Fibroblast of lung (primary cell): ENCODE data around the gene WTIP. TPM values are rescaled to one million over a fixed set of nuclear protein-coding genes. Genes with fewer than 3 reads are reported as not detected.

Experiments used
- DNase-seq, 2 donors: peaks; one replicate each; pipeline versions ENCODE4 v3.0.0 to v3.0.0-alpha.2; 2010; ENCODE audit warnings: low read depth in 2 of 2
- H2AFZ ChIP-seq: 2 replicates; pipeline ENCODE4 v1.5.1; 2012; ENCODE audit warnings: low read length, control low read depth, inconsistent platforms
- H3K27ac ChIP-seq: 2 replicates; pipeline ENCODE4 v1.5.1; 2011; ENCODE audit warnings: low read length, control low read depth; ENCODE audit not compliant: insufficient read depth
- H3K27me3 ChIP-seq: 2 replicates; pipeline ENCODE4 v1.5.1; 2011; ENCODE audit warnings: mild to moderate bottlenecking, low read length; ENCODE audit not compliant: control insufficient read depth, insufficient read depth
- H3K36me3 ChIP-seq: 2 replicates; pipeline ENCODE4 v1.5.1; 2011; ENCODE audit warnings: low read length; ENCODE audit not compliant: control insufficient read depth, insufficient read depth
- H3K4me1 ChIP-seq: 2 replicates; pipeline ENCODE4 v1.5.1; 2011; ENCODE audit warnings: low read length; ENCODE audit not compliant: control insufficient read depth, insufficient read depth; ENCODE audit errors: extremely low read depth
- H3K4me2 ChIP-seq: 2 replicates; pipeline ENCODE4 v1.5.1; 2011; ENCODE audit warnings: low read length, control low read depth; ENCODE audit not compliant: insufficient read depth; ENCODE audit errors: extremely low read depth
- H3K4me3 ChIP-seq, 4 experiments: fragments of 200-600 bp in 1 of 4; sonication (generic) in 1 of 4; replicated peaks in 1 of 4; 2 replicates each; pipeline ENCODE4 v1.5.1; 2011 to 2016; ENCODE audit warnings: low read length in 4 of 4, low read depth in 3 of 4, mild to moderate bottlenecking in 3 of 4, control low read depth in 2 of 4, inconsistent platforms in 1 of 4, mixed read lengths in 1 of 4; ENCODE audit not compliant: insufficient read depth in 1 of 4; ENCODE audit errors: control extremely low read depth in 1 of 4
- H3K79me2 ChIP-seq: 2 replicates; pipeline ENCODE4 v1.5.1; 2012; ENCODE audit warnings: mild to moderate bottlenecking, low read length, inconsistent platforms; ENCODE audit not compliant: control insufficient read depth, insufficient read depth
- H3K9ac ChIP-seq: 2 replicates; pipeline ENCODE4 v1.5.1; 2011; ENCODE audit warnings: mild to moderate bottlenecking, low read length, control low read depth; ENCODE audit not compliant: insufficient read depth
- H3K9me3 ChIP-seq: 2 replicates; pipeline ENCODE4 v1.5.1; 2012; ENCODE audit warnings: low read depth, low read length; ENCODE audit not compliant: control insufficient read depth, insufficient read depth
- H4K20me1 ChIP-seq: 2 replicates; pipeline ENCODE4 v1.5.1; 2011; ENCODE audit warnings: low read length; ENCODE audit not compliant: control insufficient read depth, insufficient read depth; ENCODE audit errors: extremely low read depth
- EZH2 ChIP-seq: IDR thresholded peaks from 2 replicates; pipeline ENCODE4 v1.5.1; 2012; ENCODE audit warnings: low read length, control low read depth, mild to moderate bottlenecking; ENCODE audit errors: missing control alignments
- polyA plus RNA-seq, 2 donors: library from polyadenylated mRNA; depleted of rRNA in 1 of 2; stranded (reverse) in 1 of 2; unstranded in 1 of 2; fragments of >200 nt; gene quantifications; 2 replicates each; pipeline ENCODE4 v1.2.1, GENCODE V29; 2011 to 2012; ENCODE audit warnings: missing spikeins in 1 of 2
- total RNA-seq: library from RNA; depleted of rRNA; stranded (reverse); fragments of >200 nt; gene quantifications from 2 replicates; pipeline ENCODE4 v1.2.1, GENCODE V29; 2014
- TF ChIP-seq, protein P1 (sequence below), 2 donors: IDR thresholded peaks in 1 of 2; conservative IDR thresholded peaks in 1 of 2; 1 replicate in 1 of 2; 2 replicates in 1 of 2; pipeline ENCODE4 v1.5.1; 2011 to 2012; ENCODE audit warnings: low read length in 2 of 2, control low read depth in 1 of 2, inconsistent platforms in 1 of 2, low read depth in 1 of 2, mild to moderate bottlenecking in 1 of 2

The WTIP gene
- total and polyA plus RNA-seq, 2 donors (not counting 1 experiment from before 2014, with no cell fraction given) = 18.4 to 49.0 TPM

DNA sequence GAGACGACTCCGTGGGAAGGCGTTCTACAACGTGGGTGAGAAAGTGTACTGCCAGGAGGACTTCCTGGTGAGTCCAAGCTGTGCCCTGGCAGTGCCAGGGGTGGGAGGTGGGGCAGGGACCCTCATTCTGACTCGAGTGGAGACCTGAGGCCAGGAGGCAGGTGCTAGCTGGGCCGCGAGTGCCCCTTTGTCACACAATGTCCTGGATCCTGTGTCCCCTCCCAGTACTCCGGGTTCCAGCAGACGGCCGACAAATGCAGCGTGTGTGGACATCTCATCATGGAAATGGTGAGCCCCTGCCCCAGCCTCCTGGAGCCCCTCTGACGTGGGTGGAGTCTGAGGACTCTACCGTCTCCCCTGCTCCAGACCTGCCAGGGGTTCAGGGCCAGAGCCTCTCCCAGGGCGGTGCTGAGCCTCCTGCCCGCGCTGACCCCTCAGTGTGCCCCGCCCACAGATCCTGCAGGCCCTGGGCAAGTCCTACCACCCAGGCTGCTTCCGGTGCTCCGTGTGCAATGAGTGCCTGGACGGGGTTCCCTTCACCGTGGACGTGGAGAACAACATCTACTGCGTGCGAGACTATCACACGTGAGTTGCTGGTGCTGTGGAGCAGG is 11.6 kb downstream of the WTIP start:
- Histone ChIP-seq H3K27me3 (no peaks in the 10 kb centered on the region), H3K36me3 (peaks cover 25% of the 10 kb centered on the region), H3K9me3 (no peaks in the 10 kb centered on the region), H3K4me2 (no peak overlapping the region), H3K27ac (no peak overlapping the region), H3K4me3 (no peak overlapping the region), H2AFZ (no peak overlapping the region), H3K9ac (no peak overlapping the region), H4K20me1 (no peaks in the 10 kb centered on the region), H3K79me2 (peaks cover 5% of the 10 kb centered on the region), H3K4me1 (no peaks in the 10 kb centered on the region)
- DNase-seq = no peak
- TF ChIP-seq, protein P1, sequence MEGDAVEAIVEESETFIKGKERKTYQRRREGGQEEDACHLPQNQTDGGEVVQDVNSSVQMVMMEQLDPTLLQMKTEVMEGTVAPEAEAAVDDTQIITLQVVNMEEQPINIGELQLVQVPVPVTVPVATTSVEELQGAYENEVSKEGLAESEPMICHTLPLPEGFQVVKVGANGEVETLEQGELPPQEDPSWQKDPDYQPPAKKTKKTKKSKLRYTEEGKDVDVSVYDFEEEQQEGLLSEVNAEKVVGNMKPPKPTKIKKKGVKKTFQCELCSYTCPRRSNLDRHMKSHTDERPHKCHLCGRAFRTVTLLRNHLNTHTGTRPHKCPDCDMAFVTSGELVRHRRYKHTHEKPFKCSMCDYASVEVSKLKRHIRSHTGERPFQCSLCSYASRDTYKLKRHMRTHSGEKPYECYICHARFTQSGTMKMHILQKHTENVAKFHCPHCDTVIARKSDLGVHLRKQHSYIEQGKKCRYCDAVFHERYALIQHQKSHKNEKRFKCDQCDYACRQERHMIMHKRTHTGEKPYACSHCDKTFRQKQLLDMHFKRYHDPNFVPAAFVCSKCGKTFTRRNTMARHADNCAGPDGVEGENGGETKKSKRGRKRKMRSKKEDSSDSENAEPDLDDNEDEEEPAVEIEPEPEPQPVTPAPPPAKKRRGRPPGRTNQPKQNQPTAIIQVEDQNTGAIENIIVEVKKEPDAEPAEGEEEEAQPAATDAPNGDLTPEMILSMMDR (conservative IDR thresholded peaks at IDR 0.05 in 1 of 2, IDR thresholded peaks at IDR 0.05 in 1 of 2; ENCODE audit: low read depth in 1 of 2, low read length in 2 of 2) = no peak
- TF ChIP-seq EZH2 = no peak

DNA sequence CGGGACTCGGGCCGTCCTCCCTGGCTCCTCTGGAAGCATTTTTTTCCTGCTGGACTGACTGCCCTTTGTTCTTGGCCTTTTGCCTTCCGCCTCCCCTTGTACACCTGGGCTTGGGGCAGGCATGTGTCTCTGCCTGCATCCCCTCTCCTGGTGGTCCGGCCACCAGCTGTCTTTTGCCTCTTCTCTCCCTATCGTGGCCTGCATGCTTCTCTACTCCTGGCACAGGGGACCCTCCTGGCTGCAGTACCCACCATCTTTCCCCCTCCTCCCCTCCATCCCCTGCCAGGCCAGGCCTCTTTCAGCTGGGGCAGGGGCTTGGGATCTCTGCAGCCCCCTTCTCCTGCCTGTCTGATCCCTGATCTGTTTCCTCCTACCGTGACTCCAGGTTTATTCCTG is 12.1 kb downstream of the WTIP start:
- Histone ChIP-seq H2AFZ (no peak overlapping the region), H3K4me1 (no peaks in the 10 kb centered on the region), H3K4me3 (no peak overlapping the region), H3K9me3 (no peaks in the 10 kb centered on the region), H3K27me3 (no peaks in the 10 kb centered on the region), H3K27ac (no peak overlapping the region), H3K36me3 (peaks cover 25% of the 10 kb centered on the region), H3K4me2 (no peak overlapping the region), H4K20me1 (no peaks in the 10 kb centered on the region), H3K79me2 (peaks cover 4% of the 10 kb centered on the region), H3K9ac (no peak overlapping the region)
- TF ChIP-seq EZH2 = no peak
- TF ChIP-seq, protein P1 (conservative IDR thresholded peaks at IDR 0.05 in 1 of 2, IDR thresholded peaks at IDR 0.05 in 1 of 2; ENCODE audit: low read depth in 1 of 2, low read length in 2 of 2) = no peak
- DNase-seq = no peak

DNA sequence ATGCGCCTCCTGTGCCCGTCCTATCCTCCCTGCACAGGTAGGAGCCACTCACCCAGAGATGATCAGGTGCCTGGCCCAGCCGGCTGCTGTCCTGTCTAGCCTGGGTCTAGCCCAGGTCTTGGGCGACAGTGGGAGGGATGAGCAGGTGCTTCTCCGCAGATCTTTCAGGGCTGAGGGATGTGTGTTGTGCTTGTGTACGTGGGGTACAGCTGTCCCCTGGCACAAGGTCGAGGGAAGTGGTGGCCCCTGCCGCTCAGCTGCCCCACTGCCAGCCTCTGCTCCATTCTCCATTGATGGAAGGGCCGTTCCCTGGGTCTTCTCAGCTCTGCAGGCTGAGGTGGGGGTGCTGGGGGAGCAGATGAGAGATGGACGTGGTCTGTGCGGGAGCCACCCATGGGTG is 13.0 kb downstream of the WTIP start:
- Histone ChIP-seq H3K79me2 (no peaks in the 10 kb centered on the region), H3K4me1 (no peaks in the 10 kb centered on the region), H2AFZ (no peak overlapping the region), H3K27ac (no peak overlapping the region), H3K9ac (no peak overlapping the region), H3K36me3 (peaks cover 25% of the 10 kb centered on the region), H3K27me3 (no peaks in the 10 kb centered on the region), H3K4me3 (no peak overlapping the region), H3K4me2 (no peak overlapping the region), H3K9me3 (no peaks in the 10 kb centered on the region), H4K20me1 (no peaks in the 10 kb centered on the region)
- no peak for DNase-seq
- TF ChIP-seq, protein P1 (conservative IDR thresholded peaks at IDR 0.05 in 1 of 2, IDR thresholded peaks at IDR 0.05 in 1 of 2; ENCODE audit: low read depth in 1 of 2, low read length in 2 of 2) = no peak
- TF ChIP-seq EZH2 = no peak
